Thyroid gland (tissue), 4 donors: ENCODE data around the gene MRPS24. TPM values are rescaled to one million over a fixed set of nuclear protein-coding genes. Genes with fewer than 3 reads are reported as not detected.

Source experiments
- DNase-seq, 2 donors: peaks; one replicate each; pipeline ENCODE4 v3.0.0-alpha.2; 2019
- H3K27ac ChIP-seq, 3 donors: fragments of 200-600 bp; sonication (generic); 1 replicate in 2 of 3; 2 replicates in 1 of 3; pipeline ENCODE4 v1.5.1; 2016 to 2019; ENCODE audit warnings: mild to moderate bottlenecking in 1 of 3, moderate library complexity in 1 of 3
- H3K27me3 ChIP-seq: fragments of 200-600 bp; sonication (generic); one replicate; pipeline ENCODE4 v1.5.1; 2019
- H3K36me3 ChIP-seq, 2 donors: fragments of 200-600 bp; sonication (generic); one replicate each; pipeline ENCODE4 v1.5.1; 2016 to 2019
- H3K4me1 ChIP-seq, 2 donors: fragments of 200-600 bp; sonication (generic); one replicate each; pipeline ENCODE4 v1.5.1; 2017 to 2019
- H3K4me3 ChIP-seq, 3 donors: fragments of 200-600 bp; sonication (generic); replicated peaks in 1 of 3; 1 replicate in 2 of 3; 2 replicates in 1 of 3; pipeline ENCODE4 v1.5.1; 2016; ENCODE audit warnings: mild to moderate bottlenecking in 1 of 3
- H3K9me3 ChIP-seq: fragments of 200-600 bp; sonication (generic); one replicate; pipeline ENCODE4 v1.5.1; 2017
- POLR2A ChIP-seq, 2 donors: fragments of 450-650 bp; IDR thresholded peaks; one replicate each; pipeline ENCODE4 v1.6.1; 2017; ENCODE audit warnings: antibody characterized with exemption in 2 of 2, mild to moderate bottlenecking in 2 of 2, moderate library complexity in 1 of 2
- WGBS, 2 donors: methylation state at CpG; one replicate each; pipeline ENCODE4 v1.1.5; 2017; 5-methylcytosine and 5-hydroxymethylcytosine counted together
- intact Hi-C: fragments of 100-400 bp; cut with DNase I; formaldehyde crosslinking; loops from one replicate; pipeline ENCODE4 v1.15.1; 2023
- total RNA-seq, 4 donors: library from RNA; depleted of rRNA; stranded (reverse); fragments of >200 nt; gene quantifications; one replicate each; pipeline ENCODE4 v1.2.3, GENCODE V29; 2016
- TF ChIP-seq, protein P1 (sequence below), 6 experiments: fragments of 200-600 bp in 3 of 6; fragments of 450-650 bp in 3 of 6; sonication (generic) in 3 of 6; IDR thresholded peaks; one replicate each; pipeline ENCODE4 v1.5.1; 2016 to 2019; ENCODE audit warnings: antibody characterized with exemption in 6 of 6, mild to moderate bottlenecking in 2 of 6, inconsistent platforms in 1 of 6, moderate library complexity in 1 of 6

MRPS24 gene
- total RNA-seq, 4 donors from 2014 or later = 52.2 to 110 (median 88.7) TPM

- Histone ChIP-seq H3K9me3 (no peaks in the 10 kb centered on the region), H3K4me1 (peaks cover 6 to 21% of the 10 kb centered on the region in 2 donors), H3K27me3 (no peaks in the 10 kb centered on the region), H3K4me3 (no peak overlapping the region), H3K27ac (peak overlapping the region in 1 of 3 donors; percentile 85), H3K36me3 (peaks cover 11% of the 10 kb centered on the region in 2 donors)
- DNase-seq = no peak
- intact Hi-C loops = no loop called here
- 74 to 77% methylated on average over 7 of the region's 7 CpGs for WGBS, 2 donors
- TF ChIP-seq, protein P1, sequence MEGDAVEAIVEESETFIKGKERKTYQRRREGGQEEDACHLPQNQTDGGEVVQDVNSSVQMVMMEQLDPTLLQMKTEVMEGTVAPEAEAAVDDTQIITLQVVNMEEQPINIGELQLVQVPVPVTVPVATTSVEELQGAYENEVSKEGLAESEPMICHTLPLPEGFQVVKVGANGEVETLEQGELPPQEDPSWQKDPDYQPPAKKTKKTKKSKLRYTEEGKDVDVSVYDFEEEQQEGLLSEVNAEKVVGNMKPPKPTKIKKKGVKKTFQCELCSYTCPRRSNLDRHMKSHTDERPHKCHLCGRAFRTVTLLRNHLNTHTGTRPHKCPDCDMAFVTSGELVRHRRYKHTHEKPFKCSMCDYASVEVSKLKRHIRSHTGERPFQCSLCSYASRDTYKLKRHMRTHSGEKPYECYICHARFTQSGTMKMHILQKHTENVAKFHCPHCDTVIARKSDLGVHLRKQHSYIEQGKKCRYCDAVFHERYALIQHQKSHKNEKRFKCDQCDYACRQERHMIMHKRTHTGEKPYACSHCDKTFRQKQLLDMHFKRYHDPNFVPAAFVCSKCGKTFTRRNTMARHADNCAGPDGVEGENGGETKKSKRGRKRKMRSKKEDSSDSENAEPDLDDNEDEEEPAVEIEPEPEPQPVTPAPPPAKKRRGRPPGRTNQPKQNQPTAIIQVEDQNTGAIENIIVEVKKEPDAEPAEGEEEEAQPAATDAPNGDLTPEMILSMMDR (IDR thresholded peaks at IDR 0.05) = no peak
- TF ChIP-seq POLR2A (IDR thresholded peaks at IDR 0.05) = no peak
Observed at GRCh38 chr7:43868181-43868580, 1.1 kb downstream of the MRPS24 start.

- no peak for DNase-seq
- Histone ChIP-seq H3K4me1 (peaks cover 6 to 13% of the 10 kb centered on the region in 2 donors), H3K27ac (no peak overlapping the region), H3K36me3 (peaks cover 11% of the 10 kb centered on the region in 2 donors), H3K9me3 (no peaks in the 10 kb centered on the region), H3K27me3 (no peaks in the 10 kb centered on the region), H3K4me3 (no peak overlapping the region)
- TF ChIP-seq, protein P1 (IDR thresholded peaks at IDR 0.05) = no peak
- TF ChIP-seq POLR2A (IDR thresholded peaks at IDR 0.05) = no peak
- intact Hi-C loops = no loop called here
- 95 to 100% methylated on average over 3 of the region's 3 CpGs for WGBS, 2 donors
Observed at GRCh38 chr7:43865277-43865676, 4.0 kb downstream of the MRPS24 start.

DNA sequence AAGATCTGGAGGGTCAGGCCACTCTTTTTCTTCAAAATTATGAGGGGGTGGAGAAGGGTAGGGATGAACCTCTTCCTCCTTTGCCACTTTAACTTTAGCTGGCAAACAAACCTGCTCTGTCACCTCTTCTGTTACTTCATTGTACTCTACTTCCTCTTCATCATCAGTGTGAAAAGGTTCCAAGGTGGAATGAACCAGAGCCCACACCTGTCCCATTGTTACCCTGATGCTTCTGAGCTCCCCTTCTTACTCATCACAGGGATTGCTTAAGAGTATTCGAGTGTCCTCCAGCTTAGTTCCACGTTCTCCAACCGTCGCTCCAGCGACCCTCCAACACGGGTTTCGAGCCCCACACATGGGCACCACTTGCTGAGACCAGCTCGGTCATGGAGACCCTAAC lies 5.2 kb downstream of the MRPS24 start:
- WGBS, 2 donors = 72 to 87% methylated on average over 8 of the region's 8 CpGs
- TF ChIP-seq, protein P1 (IDR thresholded peaks at IDR 0.05) = no peak
- TF ChIP-seq POLR2A (IDR thresholded peaks at IDR 0.05) = no peak
- no peaks in the 10 kb centered on the region for H3K27me3 ChIP-seq
- intact Hi-C loops = no loop called here
- DNase-seq = no peak
- H3K9me3 ChIP-seq = no peaks in the 10 kb centered on the region
- no peak overlapping the region for H3K27ac ChIP-seq
- H3K4me1 ChIP-seq = peaks cover 6 to 7% of the 10 kb centered on the region in 2 donors
- peaks cover 11% of the 10 kb centered on the region in 2 donors for H3K36me3 ChIP-seq
- H3K4me3 ChIP-seq = no peak overlapping the region

DNA sequence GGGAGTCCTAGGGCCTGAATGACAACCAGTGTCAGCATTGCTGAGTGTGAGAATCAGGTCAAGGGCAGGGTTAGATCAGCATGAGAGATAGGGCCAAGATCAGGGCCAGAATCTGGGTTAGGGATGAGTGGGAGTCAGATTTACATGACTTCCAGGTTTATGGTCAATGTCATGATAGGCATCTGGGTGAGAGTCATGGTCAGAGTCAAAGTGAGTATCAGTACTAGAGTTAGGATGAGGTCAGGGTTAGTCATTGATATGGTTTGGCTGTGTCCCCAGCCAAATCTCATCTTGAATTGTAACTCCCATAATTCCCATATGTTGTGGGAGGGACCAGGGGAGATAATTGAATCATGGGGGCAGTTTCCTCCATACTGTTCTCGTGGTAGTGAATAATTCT lies 12.3 kb downstream of the MRPS24 start:
- H3K4me3 ChIP-seq = no peak overlapping the region
- H3K27ac ChIP-seq = no peak overlapping the region
- no peaks in the 10 kb centered on the region for H3K4me1 ChIP-seq
- WGBS, 2 donors = 68 to 77% methylated on average over 1 of the region's 1 CpG
- no peaks in the 10 kb centered on the region for H3K27me3 ChIP-seq
- TF ChIP-seq POLR2A (IDR thresholded peaks at IDR 0.05) = no peak
- TF ChIP-seq, protein P1 (IDR thresholded peaks at IDR 0.05) = no peak
- no peaks in the 10 kb centered on the region for H3K9me3 ChIP-seq
- no peak for DNase-seq
- no peaks in the 10 kb centered on the region for H3K36me3 ChIP-seq
- intact Hi-C loops = no loop called here

DNA sequence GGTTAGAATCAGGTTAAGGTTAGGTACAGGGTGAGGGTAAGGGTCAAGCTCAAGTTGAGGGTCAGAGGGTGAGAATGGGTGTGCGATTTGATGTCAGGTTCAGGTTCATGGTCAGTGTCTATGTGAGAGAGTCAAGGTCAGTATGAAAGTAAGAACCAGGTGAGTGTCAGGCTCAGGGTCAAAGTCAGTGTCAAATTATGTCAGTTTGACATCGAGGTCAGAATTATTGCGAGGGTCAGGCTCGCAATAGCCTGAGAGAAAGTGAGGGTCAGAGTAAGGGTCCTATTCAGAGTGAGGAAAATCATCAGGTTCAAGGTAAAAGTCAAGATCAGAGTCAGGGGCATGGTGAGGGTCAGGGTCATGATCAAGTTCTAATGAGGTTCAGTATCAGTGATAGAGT lies 13.0 kb downstream of the MRPS24 start:
- TF ChIP-seq, protein P1 (IDR thresholded peaks at IDR 0.05) = no peak
- H3K4me1 ChIP-seq = no peaks in the 10 kb centered on the region
- WGBS, 2 donors = 91 to 94% methylated on average over 4 of the region's 4 CpGs
- H3K4me3 ChIP-seq = no peak overlapping the region
- H3K27ac ChIP-seq = no peak overlapping the region
- no peaks in the 10 kb centered on the region for H3K9me3 ChIP-seq
- no peaks in the 10 kb centered on the region for H3K36me3 ChIP-seq
- intact Hi-C loops = no loop called here
- no peak for DNase-seq
- no peaks in the 10 kb centered on the region for H3K27me3 ChIP-seq
